Hepatocyte (in vitro differentiated cells): ENCODE measurements around the gene TEAD1. TPM values are rescaled to one million over a fixed set of nuclear protein-coding genes. Genes with fewer than 3 reads are reported as not detected.
A peak's percentile ranks its signal among the peaks of the same experiment; 100 is the strongest.

ENCODE experiments used
- DNase-seq: peaks from one replicate; pipeline ENCODE4 v3.0.0-alpha.2; 2016; ENCODE audit warnings: low spot score
- H2AFZ ChIP-seq: fragments of 200-600 bp; sonication (generic); 2 replicates; pipeline ENCODE4 v1.6.0; 2016; ENCODE audit warnings: antibody characterized with exemption, mild to moderate bottlenecking
- H3K27ac ChIP-seq: fragments of 200-600 bp; sonication (generic); 2 replicates; pipeline ENCODE4 v1.5.1; 2016; ENCODE audit warnings: mild to moderate bottlenecking
- H3K27me3 ChIP-seq: fragments of 200-600 bp; sonication (generic); 2 replicates; pipeline ENCODE4 v1.6.1; 2016
- H3K36me3 ChIP-seq: fragments of 200-600 bp; sonication (generic); replicated peaks from 2 replicates; pipeline ENCODE4 v1.5.1; 2016; ENCODE audit warnings: low read depth; ENCODE audit not compliant: insufficient read depth
- H3K4me1 ChIP-seq: fragments of 200-600 bp; sonication (generic); 2 replicates; pipeline ENCODE4 v1.5.1; 2016; ENCODE audit warnings: mild to moderate bottlenecking, moderate library complexity; ENCODE audit not compliant: insufficient read depth
- H3K4me2 ChIP-seq: fragments of 200-600 bp; sonication (generic); 2 replicates; pipeline ENCODE4 v1.6.0; 2016
- H3K4me3 ChIP-seq: fragments of 200-600 bp; sonication (generic); 2 replicates; pipeline ENCODE4 v1.5.1; 2016; ENCODE audit warnings: mild to moderate bottlenecking
- H3K79me2 ChIP-seq: fragments of 200-600 bp; sonication (generic); 2 replicates; pipeline ENCODE4 v1.6.0; 2017; ENCODE audit warnings: mild to moderate bottlenecking
- H3K9me2 ChIP-seq: fragments of 200-600 bp; sonication (generic); replicated peaks from 2 replicates; pipeline ENCODE4 v1.6.0; 2017; ENCODE audit warnings: mild to moderate bottlenecking; ENCODE audit not compliant: insufficient read depth
- H3K9me3 ChIP-seq: fragments of 200-600 bp; sonication (generic); 2 replicates; pipeline ENCODE4 v1.5.1; 2016; ENCODE audit warnings: low read depth, mild to moderate bottlenecking
- H4K20me1 ChIP-seq: fragments of 200-600 bp; sonication (generic); 2 replicates; pipeline ENCODE4 v1.6.0; 2016; ENCODE audit warnings: mild to moderate bottlenecking; ENCODE audit not compliant: insufficient read depth, poor library complexity, severe bottlenecking
- CTCF ChIP-seq: fragments of 200-600 bp; sonication (generic); IDR thresholded peaks from 2 replicates; pipeline ENCODE4 v1.5.1; 2016; ENCODE audit warnings: antibody characterized with exemption, mild to moderate bottlenecking; ENCODE audit not compliant: poor library complexity
- EZH2 ChIP-seq: fragments of 200-600 bp; sonication (generic); IDR thresholded peaks from 2 replicates; pipeline ENCODE4 v1.6.1; 2016; ENCODE audit warnings: antibody characterized with exemption, mild to moderate bottlenecking, borderline replicate concordance
- EZH2phosphoT487 ChIP-seq: fragments of 200-600 bp; sonication (generic); IDR thresholded peaks from one replicate; pipeline ENCODE4 v1.6.1; 2018; ENCODE audit warnings: antibody characterized with exemption, mild to moderate bottlenecking, low read depth, moderate library complexity; ENCODE audit not compliant: unreplicated experiment, severe bottlenecking
- WGBS: methylation state at CpG from one replicate; pipeline ENCODE4 v1.1.6; 2016; ENCODE audit warnings: low lambda C conversion rate; ENCODE audit errors: missing lambda C conversion rate; 5-methylcytosine and 5-hydroxymethylcytosine counted together
- polyA plus RNA-seq: library from polyadenylated mRNA; unstranded; fragments of >200 nt; fragmentation: Nextera tagmentation; extraction: Ambion mirVana; gene quantifications from 2 replicates; pipeline ENCODE4 v1.2.1, GENCODE V29; 2016
- total RNA-seq: library from RNA; depleted of rRNA; stranded (reverse); fragments of >200 nt; gene quantifications from 2 replicates; pipeline ENCODE4 v1.2.3, GENCODE V29; 2014

TEAD1 gene
- total and polyA plus RNA-seq, 2 experiments from 2014 or later = 37.2 to 82.2 TPM

- peaks cover 61% of the 10 kb centered on the region for H4K20me1 ChIP-seq
- no peaks in the 10 kb centered on the region for H3K9me2 ChIP-seq
- no peak overlapping the region for H2AFZ ChIP-seq
- H3K27me3 ChIP-seq = no peaks in the 10 kb centered on the region
- H3K36me3 ChIP-seq = no peaks in the 10 kb centered on the region
- no peak for DNase-seq
- H3K4me2 ChIP-seq = no peak overlapping the region
- H3K27ac ChIP-seq = no peak overlapping the region
- WGBS = 70% methylated on average over 3 of the region's 3 CpGs
- peaks cover 100% of the 10 kb centered on the region for H3K79me2 ChIP-seq
- TF ChIP-seq EZH2 (no peak), CTCF (no peak), EZH2phosphoT487 (no peak)
- no peaks in the 10 kb centered on the region for H3K9me3 ChIP-seq
- H3K4me3 ChIP-seq = no peak overlapping the region
- peaks cover 34% of the 10 kb centered on the region for H3K4me1 ChIP-seq
These were observed 31.7 kb downstream of the TEAD1 start for GRCh38 chr11:12705874-12706273.

- H3K9me3 ChIP-seq = no peaks in the 10 kb centered on the region
- H3K4me2 ChIP-seq = no peak overlapping the region
- TF ChIP-seq CTCF (no peak), EZH2phosphoT487 (no peak), EZH2 (no peak)
- peak; percentile 32 for DNase-seq
- H3K27me3 ChIP-seq = no peaks in the 10 kb centered on the region
- H3K36me3 ChIP-seq = no peaks in the 10 kb centered on the region
- H3K4me3 ChIP-seq = no peak overlapping the region
- no peak overlapping the region for H2AFZ ChIP-seq
- H3K79me2 ChIP-seq = peaks cover 100% of the 10 kb centered on the region
- 73% methylated on average over 9 of the region's 9 CpGs for WGBS
- H3K27ac ChIP-seq = no peak overlapping the region
- peaks cover 30% of the 10 kb centered on the region for H3K4me1 ChIP-seq
- H4K20me1 ChIP-seq = peaks cover 56% of the 10 kb centered on the region
- no peaks in the 10 kb centered on the region for H3K9me2 ChIP-seq
These were observed 32.6 kb downstream of the TEAD1 start for GRCh38 chr11:12706545-12707499.

- Histone ChIP-seq H3K79me2 (peaks cover 100% of the 10 kb centered on the region), H3K4me3 (no peak overlapping the region), H3K4me2 (no peak overlapping the region), H3K27me3 (no peaks in the 10 kb centered on the region), H3K9me2 (no peaks in the 10 kb centered on the region), H4K20me1 (peaks cover 52% of the 10 kb centered on the region), H3K4me1 (peaks cover 29% of the 10 kb centered on the region), H3K9me3 (no peaks in the 10 kb centered on the region), H3K36me3 (no peaks in the 10 kb centered on the region), H2AFZ (no peak overlapping the region), H3K27ac (no peak overlapping the region)
- no peak for DNase-seq
- TF ChIP-seq EZH2phosphoT487 (no peak), CTCF (no peak), EZH2 (no peak)
These were observed 33.3 kb downstream of the TEAD1 start for GRCh38 chr11:12707500-12707880.
